ENCODE data around the gene CARF. TPM values are rescaled to one million over a fixed set of nuclear protein-coding genes. Genes with fewer than 3 reads are reported as not detected.
A peak's percentile ranks its signal among the peaks of the same experiment; 100 is the strongest.
"Not testable (repeated sequence)": the region's sequence is repeated elsewhere in the genome, so short reads cannot be mapped to it uniquely, and the experiment has no call there.

Gene CARF, protein sequence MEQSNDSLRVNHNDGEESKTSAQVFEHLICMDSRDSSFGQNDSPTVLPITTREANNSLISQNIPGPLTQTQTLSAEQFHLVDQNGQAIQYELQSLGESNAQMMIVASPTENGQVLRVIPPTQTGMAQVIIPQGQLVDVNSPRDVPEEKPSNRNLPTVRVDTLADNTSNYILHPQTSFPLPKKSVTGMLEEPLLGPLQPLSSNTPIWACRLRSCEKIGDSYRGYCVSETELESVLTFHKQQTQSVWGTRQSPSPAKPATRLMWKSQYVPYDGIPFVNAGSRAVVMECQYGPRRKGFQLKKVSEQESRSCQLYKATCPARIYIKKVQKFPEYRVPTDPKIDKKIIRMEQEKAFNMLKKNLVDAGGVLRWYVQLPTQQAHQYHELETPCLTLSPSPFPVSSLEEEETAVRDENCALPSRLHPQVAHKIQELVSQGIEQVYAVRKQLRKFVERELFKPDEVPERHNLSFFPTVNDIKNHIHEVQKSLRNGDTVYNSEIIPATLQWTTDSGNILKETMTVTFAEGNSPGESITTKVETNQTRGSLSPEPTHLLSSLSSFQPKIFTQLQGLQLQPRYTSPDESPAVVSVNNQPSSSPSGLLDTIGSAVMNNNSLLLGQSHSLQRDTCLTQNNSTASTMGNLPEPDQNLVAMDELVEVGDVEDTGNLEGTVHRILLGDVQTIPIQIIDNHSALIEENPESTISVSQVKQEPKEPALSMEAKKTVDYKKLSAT
- polyA plus RNA-seq: 7.7 TPM

DNA sequence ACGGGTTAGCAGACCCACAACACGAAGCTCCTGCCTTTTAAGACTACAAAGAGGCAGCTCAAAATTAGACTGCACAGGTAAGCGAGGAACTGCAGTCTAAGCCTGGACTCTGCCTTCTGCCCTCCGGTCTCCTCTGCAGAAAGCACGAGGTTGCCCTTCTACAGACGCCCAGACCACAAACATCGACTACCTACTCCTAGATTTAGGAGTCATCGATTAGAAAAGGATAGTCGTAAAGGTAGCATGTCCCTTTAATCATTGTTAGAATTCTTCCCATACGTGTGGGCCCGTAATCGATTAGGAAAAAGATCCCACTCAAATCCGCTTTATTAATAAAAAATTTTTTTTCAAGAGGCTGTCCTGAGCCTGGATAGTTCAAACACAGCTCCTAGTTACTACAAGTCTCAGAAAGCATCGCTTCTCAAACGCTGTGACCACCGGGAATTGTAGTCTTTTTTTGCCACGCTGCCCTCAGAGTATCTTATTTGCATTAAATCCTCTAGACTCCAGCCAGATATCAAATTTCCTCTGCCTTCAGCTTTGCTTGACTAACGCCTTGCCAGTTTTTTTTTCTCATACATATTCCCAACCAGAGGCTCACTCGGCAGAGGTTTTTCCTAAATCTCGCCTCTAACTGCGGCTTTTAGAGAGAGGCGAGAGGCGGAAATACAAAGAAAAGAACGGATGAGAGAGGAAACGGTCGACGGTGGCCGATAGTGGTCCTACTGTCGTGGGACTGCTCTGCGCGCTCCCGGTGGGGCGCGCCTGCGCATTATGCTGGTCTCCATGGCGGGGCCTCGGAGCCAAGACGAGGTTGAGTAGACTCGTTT is at the start of gene CARF, which contains the start of gene WDR12:
Gene CARF, plus strand, starts transcription at position 764 of the 830 bp plus-strand sequence. CDS start 29,628 bp downstream, outside the sequence.
Gene WDR12, minus strand, starts transcription at position 162 of the 830 bp plus-strand sequence. CDS start 197 bp downstream, outside the sequence.
- no peaks in the 10 kb centered on the region for H3K36me3 Mint-ChIP-seq
- H3K4me1 Mint-ChIP-seq: peaks cover 9 to 26% (median 17%) of the 10 kb centered on the region in 3 donors
- H3K4me3 Mint-ChIP-seq: peak within 1 kb of the TSS; percentile 96 to 99 (median 98)
- H3K27ac Mint-ChIP-seq: peak within 1 kb of the TSS; percentile 93 to 99 (median 96)
- H3K27me3 Mint-ChIP-seq: no peaks in the 10 kb centered on the region
- no peaks in the 10 kb centered on the region for H3K9me3 Mint-ChIP-seq

DNA sequence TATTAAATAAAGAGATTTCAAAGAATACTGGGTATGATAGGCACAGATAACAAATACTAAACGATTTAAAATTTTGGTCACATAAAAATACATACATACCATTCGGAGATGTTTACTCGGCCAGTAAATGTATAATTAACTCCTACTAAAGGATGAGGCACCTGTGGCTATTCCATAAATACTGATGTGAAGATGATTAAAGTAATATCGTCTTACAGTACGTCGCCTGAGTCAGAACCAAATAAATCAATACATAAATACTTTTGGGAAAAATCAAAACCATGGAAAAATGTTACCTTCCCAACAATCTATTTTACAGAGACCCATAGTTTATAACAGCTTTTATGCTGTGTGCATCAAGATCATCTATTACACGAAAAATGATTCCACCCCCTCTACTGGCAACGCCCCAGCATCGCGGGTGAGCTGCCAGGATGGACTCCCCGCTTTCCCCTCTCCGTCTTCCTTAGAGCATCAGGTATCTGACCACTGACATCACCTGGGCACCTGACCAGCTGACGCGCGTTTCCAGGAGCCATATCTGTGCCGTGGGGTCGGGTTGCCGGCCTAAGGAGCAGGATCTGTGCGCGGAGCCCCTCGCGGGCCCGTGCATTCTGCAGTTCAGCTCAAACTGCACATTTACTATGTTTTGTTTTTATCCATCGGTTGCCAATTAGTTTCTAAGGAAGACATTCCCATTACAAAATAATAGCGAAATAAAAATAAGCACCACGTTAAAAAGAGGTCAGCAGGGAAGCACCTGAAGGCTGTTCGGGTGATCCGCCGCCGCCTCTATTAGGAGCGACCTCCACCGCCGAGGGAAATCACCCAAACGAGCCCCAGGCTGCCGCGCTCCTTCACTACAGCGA is 41.4 kb upstream of the CARF start:
- Mint-ChIP-seq H3K36me3 (peaks cover 1% of the 10 kb centered on the region), H3K9me3 (no peaks in the 10 kb centered on the region), H3K4me3 (peak overlapping the region; percentile 92 to 98 (median 97)), H3K27me3 (no peaks in the 10 kb centered on the region), H3K4me1 (peaks cover 0 to 8% (median 4%) of the 10 kb centered on the region in 3 donors), H3K27ac (peak overlapping the region; percentile 33 to 92 (median 75))

DNA sequence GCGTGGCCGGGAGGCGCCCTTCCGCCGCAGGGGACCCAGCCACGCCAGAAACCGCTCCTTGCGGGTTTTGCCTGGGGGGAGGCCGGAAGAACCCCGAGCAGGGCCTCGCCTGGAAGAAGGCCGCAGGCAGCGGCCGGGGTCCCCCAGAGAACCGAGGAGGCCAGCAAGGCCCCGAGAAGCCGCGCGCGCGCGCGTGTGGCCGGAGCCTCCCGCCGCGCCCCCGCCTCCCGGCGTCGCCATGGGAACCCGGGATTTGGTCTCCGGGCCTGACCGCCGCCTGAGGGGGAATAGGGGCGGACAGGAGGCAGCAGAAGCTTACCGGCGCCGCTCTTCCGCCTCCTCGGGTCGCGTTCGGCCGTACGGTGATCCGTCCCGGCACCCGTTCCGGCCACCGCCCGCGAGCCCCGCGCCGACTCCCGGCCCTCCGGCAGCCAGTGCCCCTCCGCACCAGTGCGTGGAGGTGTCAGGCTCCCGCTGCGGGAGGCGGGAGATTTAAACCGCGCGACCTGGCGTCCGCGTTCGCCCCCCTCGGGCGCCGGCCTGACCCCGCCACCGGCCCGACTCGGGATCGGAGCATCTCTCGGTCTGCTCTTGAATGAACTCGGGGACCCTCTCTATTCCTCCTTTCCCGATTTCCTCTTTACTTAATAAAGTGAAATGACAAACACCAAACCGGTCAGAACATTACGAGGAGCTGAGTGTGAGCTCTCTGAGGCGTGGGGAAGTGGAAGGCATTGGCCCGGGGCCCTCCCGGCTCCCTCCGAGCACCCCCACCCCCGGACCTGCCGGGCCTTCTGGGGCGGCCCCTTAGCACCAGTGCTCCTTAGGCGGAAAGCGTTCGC is 40.6 kb upstream of the CARF start, which contains the start of gene ICA1L:
Gene ICA1L, minus strand, starts transcription at position 467 of the 842 bp plus-strand sequence. CDS start 42,757 bp downstream, outside the sequence.
- Mint-ChIP-seq H3K27me3 (no peaks in the 10 kb centered on the region), H3K4me3 (peak within 1 kb of the TSS; percentile 92 to 98 (median 97)), H3K27ac (peak within 1 kb of the TSS; percentile 33 to 92 (median 75)), H3K4me1 (peaks cover 0 to 8% (median 4%) of the 10 kb centered on the region in 3 donors), H3K9me3 (no peaks in the 10 kb centered on the region), H3K36me3 (peaks cover 1% of the 10 kb centered on the region)

DNA sequence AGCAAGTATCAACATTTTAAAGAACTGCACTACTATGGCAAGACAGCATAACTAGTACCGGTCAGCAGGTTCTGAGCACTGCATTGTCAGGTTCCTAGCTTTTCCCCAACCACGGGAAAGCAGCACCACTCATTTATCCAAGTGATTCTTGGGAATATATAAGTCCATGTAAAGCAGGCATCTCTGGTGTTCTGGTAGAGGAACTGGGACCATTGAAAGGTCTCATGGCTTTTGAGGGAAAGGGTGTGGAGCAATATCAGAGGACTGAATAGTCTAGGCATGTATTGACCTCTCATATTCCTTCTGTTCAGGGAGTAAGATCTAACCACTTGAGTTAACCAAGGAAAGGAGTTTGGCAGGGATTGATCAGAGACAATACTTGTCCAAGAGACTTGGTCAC is 34.4 kb upstream of the CARF start:
- Mint-ChIP-seq H3K27ac (no peak overlapping the region), H3K4me3 (no peak overlapping the region), H3K4me1 (peaks cover 0 to 2% (median 0%) of the 10 kb centered on the region in 3 donors), H3K36me3 (peaks cover 4% of the 10 kb centered on the region), H3K9me3 (no peaks in the 10 kb centered on the region), H3K27me3 (no peaks in the 10 kb centered on the region)

DNA sequence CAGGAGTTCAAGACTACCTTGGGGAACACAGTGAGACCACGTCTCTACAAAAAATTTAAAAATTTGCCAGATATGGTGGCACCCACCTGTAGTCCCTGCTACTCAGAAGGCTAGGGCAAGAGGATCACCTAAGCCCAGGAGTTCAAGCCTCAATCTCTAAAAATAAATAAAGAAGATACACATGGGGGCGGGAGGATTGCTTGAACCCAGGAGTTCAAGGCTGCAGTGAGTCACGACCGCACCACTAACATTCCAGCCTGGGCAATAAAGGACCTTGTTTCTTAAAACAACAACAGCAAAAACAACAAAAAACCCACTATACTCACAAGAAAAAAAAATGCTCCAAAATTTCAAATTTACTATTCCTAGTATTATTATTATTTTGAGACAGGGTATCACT is 30.5 kb upstream of the CARF start:
- Mint-ChIP-seq H3K4me1 (no peaks in the 10 kb centered on the region), H3K27ac (no peak overlapping the region), H3K4me3 (no peak overlapping the region), H3K27me3 (no peaks in the 10 kb centered on the region), H3K36me3 (peaks cover 4% of the 10 kb centered on the region), H3K9me3 (no peaks in the 10 kb centered on the region)

DNA sequence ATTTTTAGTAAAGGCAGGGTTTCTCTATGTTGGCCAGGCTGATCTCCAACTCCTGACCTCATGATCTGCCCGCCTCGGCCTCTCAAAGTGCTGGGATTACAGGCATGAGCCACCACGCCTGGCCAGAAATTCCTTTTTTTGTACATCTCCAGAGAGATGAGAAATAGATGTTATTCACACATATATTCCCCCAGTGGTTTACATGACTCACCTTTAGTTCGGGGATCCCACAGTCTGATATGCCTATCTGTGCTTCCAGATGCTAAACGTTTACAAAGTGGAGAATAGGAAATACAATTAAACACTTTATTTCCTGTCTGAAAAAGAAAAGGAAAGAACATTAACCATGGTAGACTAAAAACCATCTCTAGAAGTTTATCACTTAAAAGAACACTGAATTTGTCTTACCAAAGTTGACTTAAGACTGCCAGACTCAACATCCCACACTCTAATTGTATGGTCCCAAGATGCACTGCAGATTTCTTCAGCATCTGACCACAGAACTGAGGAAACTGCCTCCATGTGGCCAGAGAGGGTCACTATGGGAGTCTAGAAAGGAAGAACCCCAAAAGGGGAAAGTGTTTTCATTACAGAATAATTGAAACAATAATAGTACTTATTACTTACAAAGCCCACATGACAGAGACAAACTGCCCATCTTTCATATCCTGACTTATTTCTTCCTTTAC is 27.9 kb upstream of the CARF start:
- H3K4me1 Mint-ChIP-seq: no peaks in the 10 kb centered on the region
- H3K27ac Mint-ChIP-seq: no peak overlapping the region
- peaks cover 4% of the 10 kb centered on the region for H3K36me3 Mint-ChIP-seq

DNA sequence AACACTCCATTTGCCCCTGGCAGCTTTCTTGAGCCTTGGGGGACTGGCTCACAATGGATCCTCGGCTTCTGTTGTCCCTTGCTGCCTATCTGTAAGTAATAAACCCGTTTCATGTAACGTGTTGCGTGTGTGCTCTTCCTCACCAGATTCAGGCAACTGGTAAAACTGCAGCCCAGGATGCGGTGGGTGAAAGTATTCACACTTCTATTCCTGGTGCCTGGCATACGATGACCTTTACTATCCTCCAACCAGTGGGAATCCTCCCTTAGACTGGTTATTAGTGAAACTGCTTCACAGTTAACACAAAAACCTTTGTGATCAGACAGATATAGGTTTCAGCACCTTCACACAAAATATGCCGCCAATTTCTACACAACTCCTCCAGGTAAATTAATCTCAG is 26.9 kb upstream of the CARF start:
- Mint-ChIP-seq H3K4me1 (no peaks in the 10 kb centered on the region), H3K36me3 (peaks cover 4% of the 10 kb centered on the region), H3K27me3 (no peaks in the 10 kb centered on the region), H3K4me3 (no peak overlapping the region), H3K27ac (no peak overlapping the region), H3K9me3 (no peaks in the 10 kb centered on the region)

More for the DNA sequence above, 27.9 kb upstream of the CARF start:
- H3K9me3 Mint-ChIP-seq: no peaks in the 10 kb centered on the region
- no peak overlapping the region for H3K4me3 Mint-ChIP-seq
- H3K27me3 Mint-ChIP-seq: no peaks in the 10 kb centered on the region

DNA sequence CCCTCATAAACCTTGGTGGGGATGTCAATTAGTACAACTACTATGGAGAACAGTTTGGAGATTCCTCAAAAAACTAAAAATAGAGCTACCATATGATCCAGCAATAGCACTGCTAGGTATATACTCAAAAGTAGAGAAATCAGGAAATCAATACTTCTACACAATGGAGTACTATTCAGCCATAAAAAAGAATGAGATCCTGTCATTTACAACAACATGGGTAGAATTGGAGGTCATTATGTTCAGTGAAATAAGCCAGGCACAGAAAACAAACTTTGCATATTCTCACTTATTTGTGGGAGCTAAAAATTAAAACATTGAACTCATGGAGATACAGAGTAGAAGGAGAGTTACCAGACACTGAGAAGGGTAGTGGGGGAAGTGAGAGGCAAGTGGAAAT is 6.6 kb upstream of the CARF start:
- Mint-ChIP-seq H3K36me3 (peaks cover 12% of the 10 kb centered on the region), H3K4me1 (peaks cover 7 to 17% (median 15%) of the 10 kb centered on the region in 3 donors), H3K4me3 (peak overlapping the region in 1 of 4 donors; percentile 72)
- not testable (repeated sequence) for H3K9me3 Mint-ChIP-seq, H3K27ac Mint-ChIP-seq, H3K27me3 Mint-ChIP-seq

DNA sequence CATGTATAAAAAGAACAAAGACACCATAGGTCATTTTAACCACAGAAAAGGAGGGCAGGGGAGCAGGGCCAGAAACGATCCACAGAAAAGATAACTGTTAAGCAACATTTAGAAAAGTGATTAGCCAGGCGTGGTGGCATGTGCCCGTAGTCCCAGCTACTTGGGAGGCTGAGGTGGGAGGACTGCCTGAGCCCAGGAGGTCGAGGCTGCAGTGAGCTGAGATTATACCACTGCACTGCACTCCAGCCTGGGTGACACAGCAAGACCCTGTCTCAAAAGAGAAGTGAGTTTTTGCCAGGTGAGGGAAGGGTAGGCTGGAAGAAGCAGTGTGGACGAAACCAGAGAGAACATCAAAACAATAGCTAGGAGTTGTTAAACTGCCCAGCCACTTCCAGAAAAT is 3.9 kb upstream of the CARF start:
- no peaks in the 10 kb centered on the region for H3K27me3 Mint-ChIP-seq
- H3K9me3 Mint-ChIP-seq: peaks cover 0 to 4% (median 3%) of the 10 kb centered on the region in 3 donors
- H3K4me1 Mint-ChIP-seq: peaks cover 13 to 29% (median 20%) of the 10 kb centered on the region in 3 donors
- H3K36me3 Mint-ChIP-seq: peaks cover 9% of the 10 kb centered on the region
- peak overlapping the region in 1 of 4 donors; percentile 74 for H3K4me3 Mint-ChIP-seq
- peak overlapping the region in 1 of 3 donors; percentile 49 for H3K27ac Mint-ChIP-seq

DNA sequence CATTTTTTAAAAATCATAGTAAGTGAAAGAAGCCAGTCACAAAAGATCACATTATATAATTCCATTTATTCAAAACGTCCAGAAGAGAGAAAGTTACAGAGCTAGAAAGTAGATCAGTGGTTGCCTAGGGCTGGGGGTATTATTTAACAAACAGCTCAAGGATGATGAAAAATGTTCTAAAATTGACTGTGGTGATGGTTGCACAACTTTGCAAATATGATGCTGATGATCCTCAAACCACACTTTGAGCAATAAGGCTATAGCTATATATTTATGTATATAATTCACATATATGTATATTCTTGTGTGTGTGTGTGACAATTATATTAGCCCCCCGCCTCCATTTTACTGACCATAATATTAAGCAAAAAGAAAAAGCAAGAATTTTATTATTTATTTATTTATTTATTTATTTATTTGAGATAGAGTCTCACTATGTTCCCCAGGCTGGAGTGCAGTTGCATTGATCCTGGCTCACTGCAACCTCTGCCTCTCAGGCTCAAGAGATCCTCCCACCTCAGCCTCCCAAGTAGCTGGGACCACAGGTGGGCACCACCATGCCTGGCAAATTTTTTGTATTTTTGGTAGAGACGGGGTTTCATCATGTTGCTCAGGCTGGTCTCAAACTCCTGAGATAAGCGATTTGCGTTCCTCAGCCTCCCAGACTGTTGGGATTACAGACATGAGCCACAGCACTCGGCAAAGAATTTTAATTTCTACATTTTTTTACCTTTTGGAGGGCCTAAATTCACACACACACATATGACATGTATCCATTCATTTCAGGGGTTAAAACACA is 2.5 kb upstream of the CARF start:
- peaks cover 9 to 28% (median 18%) of the 10 kb centered on the region in 3 donors for H3K4me1 Mint-ChIP-seq
- H3K4me3 Mint-ChIP-seq: peak overlapping the region in 2 of 4 donors; percentile 39 to 74

DNA sequence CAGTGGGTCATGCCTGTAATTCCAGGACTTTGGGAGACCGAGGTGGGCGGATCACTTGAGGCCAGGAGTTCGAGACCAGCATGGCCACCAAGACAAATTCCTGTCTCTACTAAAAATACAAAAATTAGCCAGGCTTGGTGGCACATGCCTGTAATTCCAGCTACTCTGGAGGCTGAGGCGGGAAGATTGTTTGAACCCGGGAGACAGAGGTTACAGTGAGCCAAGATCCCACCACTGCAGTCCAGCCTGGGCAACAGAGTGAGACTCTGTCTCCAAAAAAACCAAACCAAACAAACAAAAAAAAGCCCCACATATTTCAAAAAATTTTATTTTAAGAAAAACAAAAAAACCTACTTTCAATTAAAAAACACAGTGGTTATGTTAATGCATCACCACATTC is 1.8 kb upstream of the CARF start:
- Mint-ChIP-seq H3K4me3 (peak overlapping the region in 3 of 4 donors; percentile 74 to 99 (median 98)), H3K4me1 (peaks cover 9 to 26% (median 17%) of the 10 kb centered on the region in 3 donors)
- H3K9me3 Mint-ChIP-seq, H3K27me3 Mint-ChIP-seq, H3K36me3 Mint-ChIP-seq, H3K27ac Mint-ChIP-seq: not testable (repeated sequence)

More for the DNA sequence above, 2.5 kb upstream of the CARF start:
- Mint-ChIP-seq H3K9me3 (peaks cover 0 to 4% (median 3%) of the 10 kb centered on the region in 3 donors), H3K27me3 (no peaks in the 10 kb centered on the region), H3K36me3 (peaks cover 6% of the 10 kb centered on the region), H3K27ac (peak overlapping the region in 1 of 3 donors; percentile 54)

DNA sequence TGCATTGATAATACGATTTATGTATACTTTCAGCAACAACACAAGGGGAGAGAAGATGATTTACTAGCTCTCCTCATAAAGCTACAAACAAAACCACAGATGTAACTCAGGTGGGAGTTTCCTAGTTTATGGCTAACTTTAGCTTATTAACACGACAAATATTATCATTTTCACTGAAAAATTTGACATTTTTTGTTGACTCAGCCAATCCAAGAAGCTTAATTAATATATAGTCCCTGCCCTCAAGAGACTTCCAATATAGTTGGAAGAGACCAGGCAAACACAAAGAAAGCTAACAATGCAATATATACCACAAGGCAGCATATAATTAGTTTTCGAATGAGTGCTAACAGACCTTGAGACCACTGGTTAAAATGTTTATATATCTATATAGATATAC is 1.4 kb upstream of the CARF start:
- H3K4me1 Mint-ChIP-seq: peaks cover 9 to 26% (median 17%) of the 10 kb centered on the region in 3 donors
- peaks cover 0 to under 1% (median under 1%) of the 10 kb centered on the region in 3 donors for H3K9me3 Mint-ChIP-seq
- no peaks in the 10 kb centered on the region for H3K27me3 Mint-ChIP-seq
- peaks cover under 1% of the 10 kb centered on the region for H3K36me3 Mint-ChIP-seq
- H3K27ac Mint-ChIP-seq: peak overlapping the region in 1 of 3 donors; percentile 96
- peak overlapping the region; percentile 96 to 99 (median 98) for H3K4me3 Mint-ChIP-seq
